GM18526 (cell line): Measurements from ENCODE around the gene SEC24C.

Experiments used
- POLR2A ChIP-seq: IDR thresholded peaks from 3 replicates; pipeline ENCODE4 v1.6.1; 2011; ENCODE audit not compliant: insufficient read length; ENCODE audit errors: extremely low read depth

Gene SEC24C

DNA sequence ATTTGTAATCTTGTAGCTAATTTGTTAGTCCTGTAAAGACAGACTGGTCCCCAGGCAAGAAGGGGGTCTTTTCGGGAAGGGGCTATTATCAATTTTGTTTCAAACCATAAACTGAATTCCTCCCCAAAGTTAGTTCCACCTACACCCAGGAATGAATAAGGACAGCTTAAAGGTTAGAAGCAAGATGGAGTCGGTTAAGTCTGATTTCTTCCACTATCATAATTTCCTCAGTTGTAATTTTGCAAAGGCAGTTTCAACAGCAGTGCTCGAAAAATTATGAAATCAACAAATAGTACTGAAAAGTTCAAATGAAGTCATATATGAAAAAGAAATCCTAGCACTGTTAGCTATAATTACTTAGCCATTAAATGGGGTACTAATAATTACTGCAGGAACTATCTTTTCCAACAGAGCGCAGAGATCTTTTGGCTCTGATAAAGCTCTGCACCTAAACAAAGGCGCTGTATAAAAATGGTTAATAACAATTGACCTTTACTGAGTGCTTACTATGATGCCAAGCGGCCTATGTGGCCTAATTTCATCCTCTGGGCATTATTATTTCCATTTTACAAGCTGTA lies 756 bp upstream of the SEC24C start:
- no peak for TF ChIP-seq POLR2A

DNA sequence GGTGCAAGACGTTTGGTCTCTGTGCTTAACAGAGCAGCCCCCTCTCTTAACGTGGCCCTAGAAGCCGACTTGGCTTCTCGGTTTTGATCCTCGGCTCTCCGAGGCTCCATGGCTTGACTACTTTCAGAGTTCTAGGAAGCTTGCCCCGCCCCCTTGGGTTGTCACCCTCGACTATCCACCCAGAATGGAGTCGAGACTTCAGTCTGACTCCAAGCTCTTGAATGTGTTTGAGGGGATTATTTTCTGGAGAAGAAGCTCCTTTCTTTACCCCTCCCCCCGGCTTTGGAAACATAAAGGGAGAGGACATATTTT lies 448 bp downstream of the SEC24C start:
- TF ChIP-seq POLR2A, result no peak

DNA sequence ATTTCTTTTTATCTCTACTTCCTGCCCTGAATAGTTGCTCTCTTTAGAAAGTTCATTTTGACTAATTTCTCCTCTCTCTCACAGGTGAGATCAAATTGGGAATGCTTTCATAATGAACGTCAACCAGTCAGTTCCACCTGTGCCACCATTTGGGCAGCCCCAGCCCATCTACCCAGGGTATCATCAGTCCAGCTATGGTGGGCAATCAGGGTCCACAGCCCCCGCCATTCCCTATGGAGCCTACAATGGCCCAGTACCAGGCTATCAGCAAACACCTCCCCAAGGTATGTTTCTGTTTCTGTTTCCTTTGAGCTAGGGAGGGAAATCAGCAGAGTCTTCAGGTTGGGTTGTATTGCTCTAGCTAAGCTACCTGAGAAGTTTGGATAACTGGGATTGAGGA lies 2.5 kb downstream of the SEC24C start:
- TF ChIP-seq POLR2A, result no peak

DNA sequence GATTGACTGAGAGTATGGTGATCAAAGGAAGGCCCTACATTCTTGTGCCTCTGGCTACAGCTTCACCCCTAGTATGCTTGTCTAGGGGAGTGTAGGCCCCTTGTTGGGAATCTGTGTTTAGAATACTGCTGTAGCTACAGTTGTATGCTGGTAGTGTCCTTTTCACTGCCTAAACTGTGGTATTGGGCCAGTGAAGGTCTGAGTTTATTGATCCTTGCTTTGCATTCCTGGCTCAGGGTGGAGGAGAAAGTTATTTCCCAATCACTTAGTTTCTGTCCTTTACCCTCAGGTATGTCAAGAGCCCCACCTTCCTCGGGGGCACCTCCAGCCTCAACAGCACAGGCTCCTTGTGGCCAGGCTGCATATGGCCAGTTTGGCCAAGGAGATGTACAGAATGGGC lies 6.6 kb downstream of the SEC24C start:
- no peak for TF ChIP-seq POLR2A

DNA sequence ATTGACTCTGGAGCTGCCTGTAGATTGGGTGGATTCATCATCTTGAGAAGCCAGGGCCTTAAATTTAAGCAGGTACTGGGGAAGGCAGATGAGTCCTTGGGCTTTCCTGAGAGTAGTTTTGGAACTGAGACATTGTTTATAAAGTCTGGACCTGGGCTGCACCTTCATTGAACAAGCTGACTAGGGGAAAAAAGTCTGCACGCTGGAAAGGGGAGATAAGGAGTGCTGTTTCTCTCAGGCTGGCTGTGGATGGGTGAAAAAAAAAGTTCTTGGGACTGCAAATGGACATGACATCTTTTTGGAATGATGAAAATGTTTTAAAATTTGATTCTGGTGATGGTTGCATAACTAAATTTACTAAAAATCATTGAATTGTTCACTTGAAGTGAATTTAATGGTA lies 12.0 kb downstream of the SEC24C start:
- no peak for TF ChIP-seq POLR2A

DNA sequence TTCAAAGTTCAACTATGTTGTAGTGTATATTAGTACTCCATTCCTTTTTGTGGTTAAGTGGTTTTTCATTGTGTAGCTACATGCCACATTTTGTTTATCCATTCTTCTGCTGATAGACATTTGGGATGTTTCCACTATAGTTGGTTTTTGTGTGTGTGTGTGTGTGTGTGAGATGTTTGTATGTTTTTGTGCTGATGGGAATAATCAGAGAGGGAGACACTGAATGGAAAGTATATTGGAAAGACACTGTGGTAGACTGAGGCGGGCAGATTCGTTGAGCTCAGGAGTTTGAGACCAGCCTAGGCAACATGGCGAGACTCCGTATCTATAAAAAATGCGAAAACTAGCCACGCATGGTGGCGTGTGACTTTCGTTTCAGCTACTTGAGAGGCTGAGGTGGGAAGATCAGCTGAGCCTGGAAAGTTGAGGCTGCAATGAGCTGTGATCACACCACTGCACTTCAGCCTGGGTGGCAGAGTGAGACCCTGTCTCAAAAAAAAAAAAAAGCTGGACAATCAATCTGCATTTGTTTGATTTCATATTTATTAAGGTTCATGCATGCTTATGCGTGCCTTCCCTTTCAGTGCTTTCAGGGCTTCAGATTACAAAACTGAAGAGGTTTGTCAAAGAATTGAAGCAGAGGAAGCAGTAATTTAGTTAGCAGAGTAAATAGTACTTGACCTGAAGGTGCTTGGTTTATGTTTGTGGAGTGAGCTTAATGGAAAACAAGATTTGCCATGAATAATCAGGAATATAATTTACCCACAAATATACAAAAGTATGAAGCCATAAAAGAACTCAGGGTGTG lies 14.7 kb downstream of the SEC24C start:
- no peak for TF ChIP-seq POLR2A

DNA sequence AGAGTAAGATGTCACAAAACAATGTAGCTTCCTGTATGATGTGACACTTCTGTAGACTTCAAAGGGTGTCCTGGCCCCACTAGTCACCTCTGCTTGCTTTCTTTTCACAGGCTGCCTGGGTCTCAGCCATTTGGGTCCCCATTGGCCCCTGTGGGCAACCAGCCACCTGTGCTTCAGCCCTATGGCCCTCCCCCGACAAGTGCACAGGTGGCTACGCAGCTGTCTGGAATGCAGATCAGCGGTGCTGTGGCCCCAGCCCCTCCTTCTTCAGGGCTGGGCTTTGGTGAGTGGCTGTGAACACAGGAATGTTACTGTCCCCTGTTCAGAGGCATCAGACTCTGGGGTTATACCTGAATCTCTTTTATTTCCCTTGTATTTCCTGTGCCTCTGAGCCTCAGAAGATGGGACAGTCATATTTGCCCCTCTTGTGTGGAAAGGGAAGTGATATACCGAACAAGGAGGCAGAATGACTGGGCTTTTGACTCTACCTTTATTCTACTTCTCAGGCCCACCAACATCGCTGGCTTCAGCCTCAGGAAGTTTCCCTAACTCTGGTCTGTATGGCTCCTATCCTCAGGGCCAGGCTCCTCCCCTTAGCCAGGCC lies 15.4 kb downstream of the SEC24C start:
- no peak for TF ChIP-seq POLR2A

DNA sequence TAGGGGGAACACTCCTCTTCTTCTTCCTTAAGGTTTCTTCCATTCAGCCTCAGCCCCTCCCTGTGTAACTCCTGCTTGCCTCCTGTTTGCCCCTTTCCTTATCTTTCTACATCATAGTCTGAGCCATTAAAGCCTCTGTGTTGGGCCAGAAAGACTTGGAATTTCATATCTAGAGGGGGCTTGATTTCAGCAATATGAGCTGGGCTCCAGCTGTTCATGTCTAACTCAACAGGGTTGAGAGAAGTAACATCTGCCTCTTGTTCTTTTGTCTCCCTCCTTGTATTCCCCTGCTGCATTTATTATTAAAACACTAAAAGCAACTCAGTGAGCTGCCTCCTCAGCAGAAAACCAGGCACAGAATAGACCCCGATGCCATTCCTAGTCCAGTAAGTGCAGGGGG lies 17.6 kb downstream of the SEC24C start:
- no peak for TF ChIP-seq POLR2A

DNA sequence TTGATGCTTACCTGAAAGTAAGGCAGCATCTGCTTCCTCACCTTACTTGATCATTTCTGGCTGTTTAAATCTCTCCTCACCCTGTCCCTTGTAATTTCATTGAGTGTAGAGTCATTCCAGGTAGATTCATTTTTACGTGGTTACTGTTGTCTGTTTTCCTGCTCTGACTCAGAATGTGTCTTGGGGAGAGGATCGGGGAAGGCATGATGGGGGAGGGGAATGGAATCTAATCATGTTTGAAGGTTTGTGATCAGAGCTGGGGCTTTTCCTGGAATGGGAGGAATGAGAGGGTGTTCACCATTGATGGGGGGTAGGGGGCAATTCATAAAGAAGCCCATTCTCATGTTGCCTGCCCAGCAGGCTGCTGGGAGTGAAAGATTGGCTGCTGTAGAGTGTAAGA lies 18.7 kb downstream of the SEC24C start:
- no peak for TF ChIP-seq POLR2A

DNA sequence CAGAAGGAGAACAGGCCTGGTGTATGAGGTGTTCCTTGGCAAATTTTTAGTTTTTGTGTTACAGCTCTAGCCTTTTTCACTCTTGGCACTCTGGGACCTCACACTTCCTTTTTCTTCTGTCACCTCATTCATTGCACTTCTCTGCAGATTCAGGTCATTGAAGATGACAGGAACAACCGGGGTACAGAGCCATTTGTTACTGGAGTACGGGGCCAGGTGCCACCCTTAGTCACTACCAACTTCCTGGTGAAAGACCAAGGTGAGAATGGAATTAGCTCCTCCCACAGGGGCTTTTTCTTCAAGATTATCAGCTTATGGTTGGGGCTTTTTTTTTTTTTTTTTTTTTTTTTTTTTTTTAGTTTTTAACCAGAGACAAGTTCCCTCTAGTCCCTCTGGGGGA lies 19.2 kb downstream of the SEC24C start:
- no peak for TF ChIP-seq POLR2A

DNA sequence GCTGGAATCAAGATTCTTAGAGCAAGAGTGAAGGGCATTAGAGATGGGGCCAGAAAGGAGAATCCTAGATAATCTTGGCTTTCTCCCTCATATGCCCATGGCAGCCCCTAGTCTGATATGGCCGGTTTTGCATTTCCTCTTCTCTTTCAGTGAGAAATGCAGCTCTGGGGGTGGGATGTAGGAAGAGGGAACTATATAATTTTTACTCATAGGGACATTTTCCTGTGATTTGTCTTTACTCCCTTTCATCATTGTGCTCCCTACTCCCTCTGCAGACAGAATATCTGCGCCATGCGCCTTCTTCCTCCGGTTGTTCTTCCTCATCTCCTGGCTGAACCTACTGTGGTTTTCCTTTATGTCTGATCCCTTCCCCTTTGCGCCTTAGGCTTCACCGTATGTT lies 20.9 kb downstream of the SEC24C start:
- no peak for TF ChIP-seq POLR2A

DNA sequence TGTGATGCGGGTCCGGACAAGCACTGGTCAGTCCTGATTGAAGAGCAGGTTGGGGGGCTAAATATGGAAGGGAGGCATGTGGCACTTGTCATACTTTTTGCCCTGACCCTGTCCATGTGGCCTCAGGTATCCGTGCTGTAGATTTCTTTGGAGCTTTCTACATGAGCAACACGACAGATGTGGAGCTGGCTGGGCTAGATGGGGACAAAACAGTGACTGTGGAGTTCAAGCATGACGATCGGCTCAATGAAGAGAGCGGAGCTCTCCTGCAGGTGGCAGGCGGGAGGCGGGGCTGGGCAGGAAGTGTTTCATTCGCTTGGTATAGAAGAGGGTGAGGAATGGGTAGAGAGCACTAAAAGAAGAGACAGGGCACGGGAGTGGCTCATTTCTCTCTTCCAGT lies 24.7 kb downstream of the SEC24C start:
- no peak for TF ChIP-seq POLR2A

DNA sequence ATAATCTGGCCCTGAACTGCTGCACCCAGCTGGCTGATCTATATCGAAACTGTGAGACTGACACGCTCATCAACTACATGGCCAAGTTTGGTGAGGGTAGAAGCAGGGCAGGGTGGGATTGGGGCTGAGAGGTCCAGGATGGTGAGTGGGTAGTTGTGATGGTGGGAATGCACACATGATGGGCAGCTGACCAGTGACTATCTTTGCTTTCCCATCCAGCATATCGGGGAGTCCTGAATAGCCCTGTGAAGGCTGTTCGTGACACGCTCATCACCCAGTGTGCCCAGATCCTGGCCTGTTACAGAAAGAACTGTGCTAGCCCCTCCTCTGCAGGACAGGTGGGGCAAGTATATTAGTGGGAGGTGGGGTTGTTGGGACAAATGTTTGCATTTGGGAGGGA lies 25.2 kb downstream of the SEC24C start:
- no peak for TF ChIP-seq POLR2A

DNA sequence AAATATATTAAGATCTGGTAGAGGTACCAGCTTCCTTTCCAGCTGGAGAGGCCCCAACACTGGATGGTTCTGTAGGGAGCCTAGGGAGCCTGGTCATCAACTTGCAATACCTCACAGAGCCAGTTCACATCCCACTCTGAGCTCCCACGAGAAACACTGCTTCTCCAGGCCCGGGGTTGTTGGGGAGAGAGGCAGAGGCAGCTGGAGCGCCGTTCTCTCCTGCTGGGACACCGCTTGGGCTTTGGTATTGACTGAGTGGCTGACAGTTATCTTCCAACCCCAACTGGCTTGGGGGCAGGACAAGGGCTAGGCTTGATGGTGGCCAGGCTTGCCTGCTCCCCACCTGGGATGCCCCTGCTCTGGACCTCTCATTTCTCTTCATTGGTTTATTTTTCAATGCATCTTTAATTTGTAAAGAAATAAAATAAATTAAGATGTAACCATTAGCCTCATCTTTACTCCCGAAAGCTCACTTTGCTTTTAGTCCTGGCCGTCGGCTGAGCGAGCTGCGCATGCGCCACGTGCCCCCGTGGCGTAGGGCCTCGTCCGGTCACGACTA lies 27.6 kb downstream of the SEC24C start:
- TF ChIP-seq POLR2A, result no peak

DNA sequence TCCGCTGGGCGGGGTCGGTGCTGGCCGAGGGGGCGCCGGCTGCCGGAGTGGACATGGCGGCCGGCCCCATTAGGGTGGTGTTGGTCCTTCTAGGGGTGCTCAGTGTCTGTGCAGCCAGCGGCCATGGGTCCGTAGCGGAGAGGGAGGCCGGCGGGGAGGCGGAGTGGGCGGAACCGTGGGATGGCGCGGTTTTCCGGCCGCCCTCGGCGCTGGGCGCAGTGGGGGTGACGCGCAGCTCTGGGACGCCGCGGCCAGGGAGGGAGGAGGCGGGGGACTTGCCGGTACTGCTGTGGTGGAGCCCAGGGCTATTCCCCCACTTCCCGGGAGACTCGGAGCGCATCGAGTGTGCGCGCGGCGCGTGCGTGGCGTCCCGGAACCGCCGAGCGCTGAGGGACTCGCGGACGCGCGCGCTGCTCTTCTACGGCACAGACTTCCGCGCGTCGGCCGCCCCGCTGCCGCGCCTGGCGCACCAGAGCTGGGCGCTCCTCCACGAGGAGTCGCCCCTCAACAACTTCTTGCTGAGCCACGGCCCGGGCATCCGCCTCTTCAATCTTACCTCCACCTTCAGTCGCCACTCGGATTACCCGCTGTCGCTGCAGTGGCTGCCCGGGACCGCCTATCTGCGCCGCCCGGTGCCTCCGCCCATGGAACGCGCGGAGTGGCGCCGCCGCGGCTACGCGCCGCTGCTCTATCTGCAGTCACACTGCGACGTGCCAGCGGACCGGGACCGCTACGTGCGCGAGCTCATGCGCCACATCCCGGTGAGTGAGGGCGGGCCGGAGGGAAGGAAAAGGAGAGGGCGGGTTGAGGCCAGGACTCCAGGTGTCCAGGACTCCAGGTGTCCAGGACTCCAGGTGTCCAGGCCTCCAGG lies 28.3 kb downstream of the SEC24C start:
- peak; percentile 58 for TF ChIP-seq POLR2A

DNA sequence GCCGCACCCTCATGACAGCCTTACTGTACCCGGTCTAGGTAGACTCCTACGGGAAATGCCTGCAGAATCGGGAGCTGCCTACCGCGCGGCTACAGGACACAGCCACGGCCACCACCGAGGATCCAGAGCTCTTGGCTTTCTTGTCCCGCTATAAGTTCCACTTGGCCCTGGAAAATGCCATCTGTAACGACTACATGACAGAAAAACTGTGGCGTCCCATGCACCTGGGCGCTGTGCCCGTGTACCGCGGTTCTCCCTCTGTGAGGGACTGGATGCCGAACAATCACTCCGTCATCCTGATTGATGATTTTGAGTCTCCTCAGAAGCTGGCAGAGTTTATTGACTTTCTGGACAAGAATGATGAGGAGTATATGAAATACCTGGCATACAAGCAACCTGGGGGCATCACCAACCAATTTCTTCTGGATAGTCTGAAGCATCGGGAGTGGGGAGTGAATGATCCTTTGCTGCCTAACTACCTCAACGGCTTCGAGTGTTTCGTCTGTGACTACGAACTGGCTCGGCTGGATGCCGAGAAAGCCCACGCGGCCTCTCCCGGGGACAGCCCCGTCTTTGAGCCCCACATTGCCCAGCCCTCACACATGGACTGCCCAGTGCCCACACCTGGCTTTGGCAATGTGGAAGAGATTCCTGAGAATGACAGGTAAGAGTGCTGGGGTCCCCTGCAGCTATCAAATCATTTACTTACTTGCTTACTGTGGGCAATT lies 29.1 kb downstream of the SEC24C start:
- no peak for TF ChIP-seq POLR2A
